Neuronal stem cell (in vitro differentiated cells): ENCODE measurements around the gene SF3B2.

Experiments
- DNase-seq: peaks from one replicate; pipeline ENCODE4 v3.0.0-alpha.2; 2013; ENCODE audit warnings: low spot score
- H2AFZ ChIP-seq: one replicate; pipeline ENCODE4 v1.6.1; 2013; ENCODE audit warnings: mild to moderate bottlenecking, low read length, inconsistent platforms
- H2AK5ac ChIP-seq: 2 replicates; pipeline ENCODE4 v1.6.1; 2013; ENCODE audit warnings: low read depth, mild to moderate bottlenecking, inconsistent platforms, low read length, moderate library complexity, mixed read lengths
- H2BK120ac ChIP-seq: 2 replicates; pipeline ENCODE4 v1.6.1; 2013; ENCODE audit warnings: low read depth, mild to moderate bottlenecking, inconsistent platforms, low read length, moderate library complexity, mixed read lengths
- H2BK12ac ChIP-seq: one replicate; pipeline ENCODE4 v1.6.1; 2013; ENCODE audit warnings: low read length, inconsistent platforms
- H2BK15ac ChIP-seq: 2 replicates; pipeline ENCODE4 v1.6.1; 2013; ENCODE audit warnings: mild to moderate bottlenecking, low read length, inconsistent platforms, mixed read lengths
- H2BK5ac ChIP-seq: one replicate; pipeline ENCODE4 v1.6.1; 2013; ENCODE audit warnings: inconsistent platforms, mild to moderate bottlenecking, low read length, moderate library complexity
- H3K14ac ChIP-seq: one replicate; pipeline ENCODE4 v1.6.1; 2013; ENCODE audit warnings: low read length, inconsistent platforms
- H3K18ac ChIP-seq: 2 replicates; pipeline ENCODE4 v1.6.1; 2013; ENCODE audit warnings: low read length, inconsistent platforms
- H3K23ac ChIP-seq: 2 replicates; pipeline ENCODE4 v1.6.1; 2013; ENCODE audit warnings: low read depth, mild to moderate bottlenecking, mixed read lengths, low read length, inconsistent platforms; ENCODE audit not compliant: poor library complexity
- H3K27ac ChIP-seq: replicated peaks from 3 replicates; pipeline ENCODE4 v1.5.1; 2013; ENCODE audit warnings: low read length, inconsistent platforms
- H3K27me3 ChIP-seq, 3 experiments: 2 replicates each; pipeline ENCODE4 v1.6.1; 2013; ENCODE audit warnings: low read length in 3 of 3, mild to moderate bottlenecking in 2 of 3, inconsistent platforms in 1 of 3, low read depth in 1 of 3, mixed read lengths in 1 of 3, moderate library complexity in 1 of 3; ENCODE audit not compliant: control insufficient read depth in 3 of 3, insufficient read depth in 3 of 3
- H3K36me3 ChIP-seq, 2 donors: replicated peaks in 1 of 2; 2 replicates each; pipeline ENCODE4 v1.6.1; 2013; ENCODE audit warnings: low read length in 2 of 2; ENCODE audit not compliant: control insufficient read depth in 2 of 2, insufficient read depth in 2 of 2
- H3K4ac ChIP-seq: 2 replicates; pipeline ENCODE4 v1.6.1; 2013; ENCODE audit warnings: inconsistent platforms, mild to moderate bottlenecking, low read length, moderate library complexity
- H3K4me1 ChIP-seq, 2 donors: 1 replicate in 1 of 2; 2 replicates in 1 of 2; pipeline ENCODE4 v1.6.1; 2013; ENCODE audit warnings: low read length in 2 of 2, low read depth in 1 of 2; ENCODE audit not compliant: control insufficient read depth in 2 of 2, insufficient read depth in 1 of 2
- H3K4me2 ChIP-seq: one replicate; pipeline ENCODE4 v1.6.1; 2013; ENCODE audit warnings: mild to moderate bottlenecking, low read length, inconsistent platforms; ENCODE audit not compliant: insufficient read depth, poor library complexity, severe bottlenecking
- H3K4me3 ChIP-seq, 2 donors: 2 replicates each; pipeline ENCODE4 v1.5.1; 2013; ENCODE audit warnings: low read length in 2 of 2, mild to moderate bottlenecking in 2 of 2, inconsistent platforms in 1 of 2, moderate library complexity in 1 of 2
- H3K79me1 ChIP-seq: one replicate; pipeline ENCODE4 v1.6.1; 2013; ENCODE audit warnings: low read depth, mild to moderate bottlenecking, inconsistent platforms, low read length, moderate library complexity
- H3K9ac ChIP-seq: one replicate; pipeline ENCODE4 v1.6.1; 2013; ENCODE audit warnings: mild to moderate bottlenecking, low read depth, low read length, inconsistent platforms; ENCODE audit not compliant: poor library complexity
- H3K9me3 ChIP-seq, 2 donors: replicated peaks in 1 of 2; 2 replicates each; pipeline versions ENCODE3 to v1.6.1; 2013; ENCODE audit warnings: low read length in 2 of 2, mild to moderate bottlenecking in 2 of 2, inconsistent platforms in 1 of 2, low read depth in 1 of 2, mixed read lengths in 1 of 2, moderate library complexity in 1 of 2; ENCODE audit not compliant: control insufficient read depth in 2 of 2, insufficient read depth in 1 of 2
- H4K8ac ChIP-seq: one replicate; pipeline ENCODE4 v1.6.1; 2013; ENCODE audit warnings: low read depth, mild to moderate bottlenecking, inconsistent platforms, low read length, moderate library complexity
- H4K91ac ChIP-seq: one replicate; pipeline ENCODE4 v1.6.1; 2013; ENCODE audit warnings: low read length, low read depth, mild to moderate bottlenecking, inconsistent platforms; ENCODE audit not compliant: poor library complexity
- WGBS, 2 donors: extraction: QIAGEN DNeasy Blood & Tissue Kit; methylation state at CpG; one replicate each; pipeline ENCODE4 v1.1.7; 2013; ENCODE audit warnings: missing lambda C conversion rate in 2 of 2, mixed read lengths in 1 of 2; ENCODE audit not compliant: insufficient read length in 2 of 2, insufficient replicate concordance in 1 of 2; ENCODE audit errors: extremely low coverage in 2 of 2; 5-methylcytosine and 5-hydroxymethylcytosine counted together

The SF3B2 gene

DNA sequence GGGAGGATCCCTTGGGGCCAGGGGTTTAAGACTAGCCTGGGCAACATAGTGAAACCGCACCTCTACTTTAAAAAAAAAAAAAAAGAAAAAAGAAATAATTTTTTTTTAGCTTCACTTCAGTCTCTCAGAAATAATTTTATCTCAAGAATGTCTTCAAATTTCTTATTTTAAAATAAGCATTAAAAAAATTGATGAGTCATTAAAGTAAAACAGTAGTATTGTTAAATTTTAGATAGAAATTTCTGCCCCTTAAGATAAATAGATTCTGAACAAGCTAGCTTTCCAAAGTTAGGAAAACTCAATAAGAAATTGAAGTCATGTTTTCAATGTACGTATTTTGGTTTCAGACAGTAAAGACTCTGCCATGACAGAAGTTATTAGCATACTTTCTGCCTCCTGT lies 10.2 kb downstream of the SF3B2 start:
- H2AK5ac ChIP-seq, result no peak overlapping the region
- no peak overlapping the region for H3K23ac ChIP-seq
- no peak overlapping the region for H3K27ac ChIP-seq
- H3K14ac ChIP-seq, result no peak overlapping the region
- H2AFZ ChIP-seq, result no peak overlapping the region
- H3K9me3 ChIP-seq, result peaks cover 4 to 17% of the 10 kb centered on the region in 2 donors
- no peak overlapping the region for H2BK120ac ChIP-seq
- H2BK12ac ChIP-seq, result no peak overlapping the region
- H2BK15ac ChIP-seq, result no peak overlapping the region
- H3K4me2 ChIP-seq, result no peak overlapping the region
- no peak overlapping the region for H3K4me3 ChIP-seq
- peaks cover 63 to 98% of the 10 kb centered on the region in 2 donors for H3K36me3 ChIP-seq
- no peaks in the 10 kb centered on the region for H3K27me3 ChIP-seq
- no peaks in the 10 kb centered on the region for H3K4me1 ChIP-seq
- peaks cover 2% of the 10 kb centered on the region for H3K79me1 ChIP-seq
- DNase-seq, result no peak
- H4K8ac ChIP-seq, result no peak overlapping the region
- no peak overlapping the region for H3K4ac ChIP-seq
- no peak overlapping the region for H2BK5ac ChIP-seq
- H3K18ac ChIP-seq, result no peak overlapping the region
- WGBS, 2 donors, result no CpG with 5 or more reads among the region's 2 CpGs
- H3K9ac ChIP-seq, result no peak overlapping the region
- no peak overlapping the region for H4K91ac ChIP-seq

DNA sequence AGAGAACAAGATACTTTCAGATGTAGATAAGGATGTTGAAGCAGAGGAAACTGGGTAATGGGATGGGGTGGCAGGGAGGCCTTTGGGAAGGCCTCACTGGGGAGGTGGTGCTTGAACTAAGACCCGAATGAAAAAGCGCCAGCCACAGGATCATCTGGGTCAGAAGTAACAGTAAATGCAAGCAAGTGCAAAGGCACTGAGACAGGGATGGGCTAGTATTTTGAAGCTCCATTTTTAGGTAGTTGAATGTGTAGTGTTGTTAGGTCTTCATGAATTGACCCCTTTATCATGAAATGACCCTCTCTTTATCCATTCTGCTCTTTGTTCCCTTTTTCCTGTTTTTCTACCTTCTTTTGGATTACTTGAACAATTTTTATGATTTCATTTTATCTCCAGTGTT lies 11.7 kb downstream of the SF3B2 start:
- Histone ChIP-seq H2BK120ac (no peak overlapping the region), H3K27me3 (no peaks in the 10 kb centered on the region), H2AK5ac (no peak overlapping the region), H3K4me1 (no peaks in the 10 kb centered on the region), H3K27ac (no peak overlapping the region), H2BK12ac (no peak overlapping the region), H3K4me2 (no peak overlapping the region), H3K23ac (no peak overlapping the region), H3K18ac (no peak overlapping the region), H2AFZ (no peak overlapping the region), H2BK15ac (no peak overlapping the region), H3K4ac (no peak overlapping the region), H3K79me1 (peaks cover 2% of the 10 kb centered on the region), H3K4me3 (no peak overlapping the region), H3K9me3 (peaks cover 4 to 17% of the 10 kb centered on the region in 2 donors), H4K8ac (no peak overlapping the region), H3K9ac (no peak overlapping the region), H2BK5ac (no peak overlapping the region), H4K91ac (no peak overlapping the region), H3K14ac (no peak overlapping the region), H3K36me3 (peaks cover 63 to 100% of the 10 kb centered on the region in 2 donors)
- no peak for DNase-seq
- no CpG with 5 or more reads among the region's 2 CpGs for WGBS, 2 donors

DNA sequence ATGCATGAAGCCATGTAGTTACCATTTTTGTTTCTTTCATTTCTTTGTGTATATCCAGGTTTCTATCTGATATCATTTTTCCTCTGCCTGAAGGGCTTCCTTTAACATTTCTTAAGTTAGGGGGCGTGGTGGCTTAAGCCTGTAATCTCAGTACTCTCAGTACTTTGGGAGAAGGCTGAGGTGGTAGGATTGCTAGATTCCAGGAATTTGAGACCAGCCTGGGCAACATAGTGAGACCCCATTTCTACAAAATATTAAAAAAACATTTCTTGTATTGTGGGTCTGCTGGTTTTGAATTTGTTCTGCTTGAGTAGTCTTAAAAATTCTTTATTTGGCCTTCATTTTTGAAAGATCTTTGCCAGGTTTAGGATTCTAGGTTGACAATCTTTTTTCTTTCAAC lies 12.4 kb downstream of the SF3B2 start:
- no peak overlapping the region for H2AK5ac ChIP-seq
- H2BK5ac ChIP-seq, result no peak overlapping the region
- WGBS, 2 donors, result no CpG with 5 or more reads among the region's 1 CpG
- no peak overlapping the region for H3K14ac ChIP-seq
- H3K9me3 ChIP-seq, result peaks cover 4 to 17% of the 10 kb centered on the region in 2 donors
- no peak overlapping the region for H2BK15ac ChIP-seq
- peaks cover 60 to 100% of the 10 kb centered on the region in 2 donors for H3K36me3 ChIP-seq
- peaks cover 2% of the 10 kb centered on the region for H3K79me1 ChIP-seq
- H3K9ac ChIP-seq, result no peak overlapping the region
- no peak for DNase-seq
- no peak overlapping the region for H2AFZ ChIP-seq
- no peak overlapping the region for H2BK12ac ChIP-seq
- no peak overlapping the region for H3K27ac ChIP-seq
- H4K8ac ChIP-seq, result no peak overlapping the region
- H3K4me3 ChIP-seq, result no peak overlapping the region
- H3K18ac ChIP-seq, result no peak overlapping the region
- H3K4ac ChIP-seq, result no peak overlapping the region
- peaks cover under 1 to 3% of the 10 kb centered on the region in 2 donors for H3K4me1 ChIP-seq
- no peak overlapping the region for H2BK120ac ChIP-seq
- H4K91ac ChIP-seq, result no peak overlapping the region
- H3K4me2 ChIP-seq, result no peak overlapping the region
- no peak overlapping the region for H3K23ac ChIP-seq
- no peaks in the 10 kb centered on the region for H3K27me3 ChIP-seq

DNA sequence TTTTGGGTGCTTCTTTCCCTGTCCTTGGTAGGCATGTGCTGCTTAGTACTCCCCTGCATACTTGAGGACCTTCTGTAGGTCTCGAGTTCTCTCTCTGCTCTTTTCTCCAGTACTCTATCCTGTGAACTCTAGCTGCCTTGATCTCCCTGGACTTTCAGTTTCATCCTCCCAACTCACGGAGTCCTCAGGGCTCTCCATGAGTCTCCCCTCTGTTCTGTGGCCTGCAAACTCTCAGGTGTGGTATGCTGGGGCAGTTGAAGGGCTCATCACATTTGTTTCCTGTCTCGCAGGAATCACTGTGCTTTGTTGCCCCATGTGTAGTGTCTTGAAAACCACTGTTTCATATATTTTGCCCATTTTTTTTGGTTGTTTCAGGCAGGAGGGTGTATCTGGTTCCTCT lies 14.6 kb downstream of the SF3B2 start:
- H3K79me1 ChIP-seq, result peaks cover 2% of the 10 kb centered on the region
- no peak overlapping the region for H2BK120ac ChIP-seq
- peaks cover 41 to 78% of the 10 kb centered on the region in 2 donors for H3K36me3 ChIP-seq
- H4K91ac ChIP-seq, result no peak overlapping the region
- no peak overlapping the region for H2BK15ac ChIP-seq
- no peak overlapping the region for H3K14ac ChIP-seq
- peaks cover 4 to 7% of the 10 kb centered on the region in 2 donors for H3K4me1 ChIP-seq
- H3K9ac ChIP-seq, result no peak overlapping the region
- H2BK5ac ChIP-seq, result no peak overlapping the region
- no peaks in the 10 kb centered on the region for H3K27me3 ChIP-seq
- H3K9me3 ChIP-seq, result peaks cover 4 to 17% of the 10 kb centered on the region in 2 donors
- no peak overlapping the region for H2AK5ac ChIP-seq
- no peak overlapping the region for H2AFZ ChIP-seq
- no peak overlapping the region for H2BK12ac ChIP-seq
- no peak overlapping the region for H3K27ac ChIP-seq
- H3K4ac ChIP-seq, result no peak overlapping the region
- no peak overlapping the region for H3K4me2 ChIP-seq
- DNase-seq, result no peak
- no peak overlapping the region for H3K23ac ChIP-seq
- H3K18ac ChIP-seq, result no peak overlapping the region
- H3K4me3 ChIP-seq, result no peak overlapping the region
- no peak overlapping the region for H4K8ac ChIP-seq
- no CpG with 5 or more reads among the region's 3 CpGs for WGBS, 2 donors
